Activated naive CD8-positive, alpha-beta T cell treated with anti-CD3 and anti-CD28 coated beads, Interleukin-2, amount 50 U/mL, for 24 hours (primary cell): Measurements from ENCODE around the gene EFHD2.

Experiments used
- ATAC-seq: fragments of 150-1000 bp; cut with Tn5 transposase; one replicate; pipeline ENCODE4 v1.10.0; 2021
- DNase-seq: peaks from one replicate; pipeline ENCODE4 v3.0.0; 2021
- H3K27ac Mint-ChIP-seq: one replicate; pipeline ENCODE4 v1.8.0; 2021; ENCODE audit warnings: mild to moderate bottlenecking, mixed read lengths
- H3K27me3 Mint-ChIP-seq: one replicate; pipeline ENCODE4 v1.8.0; 2021; ENCODE audit warnings: mixed read lengths
- H3K36me3 Mint-ChIP-seq: one replicate; pipeline ENCODE4 v1.8.0; 2021; ENCODE audit warnings: low read depth, mixed read lengths
- H3K4me1 Mint-ChIP-seq: one replicate; pipeline ENCODE4 v1.8.0; 2021; ENCODE audit warnings: mixed read lengths
- H3K4me3 Mint-ChIP-seq: one replicate; pipeline ENCODE4 v1.8.0; 2021; ENCODE audit warnings: mild to moderate bottlenecking, moderate library complexity, mixed read lengths
- H3K9me3 Mint-ChIP-seq: one replicate; pipeline ENCODE4 v1.8.0; 2021; ENCODE audit warnings: mixed read lengths

The EFHD2 gene

GRCh38 chr1:15401391-15402055 lies 8.2 kb upstream of the EFHD2 start:
- H3K27ac Mint-ChIP-seq: no peak overlapping the region
- peaks cover 8% of the 10 kb centered on the region for H3K9me3 Mint-ChIP-seq
- ATAC-seq (no peak), DNase-seq (no peak)
- H3K4me3 Mint-ChIP-seq: no peak overlapping the region
- H3K36me3 Mint-ChIP-seq: no peaks in the 10 kb centered on the region
- no peaks in the 10 kb centered on the region for H3K4me1 Mint-ChIP-seq
- H3K27me3 Mint-ChIP-seq: no peaks in the 10 kb centered on the region

GRCh38 chr1:15402809-15403450 lies 6.8 kb upstream of the EFHD2 start:
- no peak overlapping the region for H3K27ac Mint-ChIP-seq
- no peak for ATAC-seq

GRCh38 chr1:15403962-15404580 lies 5.6 kb upstream of the EFHD2 start:
- no peak overlapping the region for H3K27ac Mint-ChIP-seq
- H3K27me3 Mint-ChIP-seq: peaks cover 12% of the 10 kb centered on the region
- no peak overlapping the region for H3K4me3 Mint-ChIP-seq
- ATAC-seq: no peak
- peaks cover 11% of the 10 kb centered on the region for H3K4me1 Mint-ChIP-seq
- DNase-seq: no peak
- peaks cover 8% of the 10 kb centered on the region for H3K9me3 Mint-ChIP-seq
- H3K36me3 Mint-ChIP-seq: no peaks in the 10 kb centered on the region

More at GRCh38 chr1:15402809-15403450, 6.8 kb upstream of the EFHD2 start:
- H3K4me3 Mint-ChIP-seq: no peak overlapping the region
- peaks cover 7% of the 10 kb centered on the region for H3K4me1 Mint-ChIP-seq
- DNase-seq: no peak
- H3K27me3 Mint-ChIP-seq: peaks cover 9% of the 10 kb centered on the region
- H3K36me3 Mint-ChIP-seq: no peaks in the 10 kb centered on the region
- peaks cover 8% of the 10 kb centered on the region for H3K9me3 Mint-ChIP-seq

- DNase-seq (no peak), ATAC-seq (no peak)
- H3K4me3 Mint-ChIP-seq: no peak overlapping the region
- H3K9me3 Mint-ChIP-seq: no peaks in the 10 kb centered on the region
- no peak overlapping the region for H3K27ac Mint-ChIP-seq
- H3K4me1 Mint-ChIP-seq: peaks cover 12% of the 10 kb centered on the region
- H3K27me3 Mint-ChIP-seq: peaks cover 12% of the 10 kb centered on the region
- no peaks in the 10 kb centered on the region for H3K36me3 Mint-ChIP-seq
These were observed 4.4 kb upstream of the EFHD2 start for GRCh38 chr1:15405106-15405850.

GRCh38 chr1:15406614-15407559 lies 2.8 kb upstream of the EFHD2 start:
- no peak overlapping the region for H3K4me3 Mint-ChIP-seq
- H3K4me1 Mint-ChIP-seq: peaks cover 20% of the 10 kb centered on the region
- peaks cover 1% of the 10 kb centered on the region for H3K36me3 Mint-ChIP-seq
- no peaks in the 10 kb centered on the region for H3K9me3 Mint-ChIP-seq
- peaks cover 12% of the 10 kb centered on the region for H3K27me3 Mint-ChIP-seq
- no peak for DNase-seq
- H3K27ac Mint-ChIP-seq: no peak overlapping the region
- no peak for ATAC-seq

GRCh38 chr1:15407580-15407979 lies 2.1 kb upstream of the EFHD2 start:
- H3K36me3 Mint-ChIP-seq: peaks cover 7% of the 10 kb centered on the region
- ATAC-seq: no peak
- peaks cover 12% of the 10 kb centered on the region for H3K27me3 Mint-ChIP-seq
- H3K27ac Mint-ChIP-seq: no peak overlapping the region
- H3K4me1 Mint-ChIP-seq: peaks cover 27% of the 10 kb centered on the region
- H3K4me3 Mint-ChIP-seq: no peak overlapping the region
- no peaks in the 10 kb centered on the region for H3K9me3 Mint-ChIP-seq
- DNase-seq: no peak

- Mint-ChIP-seq H3K27me3 (peaks cover 12% of the 10 kb centered on the region), H3K4me1 (peaks cover 36% of the 10 kb centered on the region), H3K36me3 (peaks cover 8% of the 10 kb centered on the region), H3K9me3 (no peaks in the 10 kb centered on the region), H3K27ac (peak overlapping the region; percentile 67), H3K4me3 (peak overlapping the region; percentile 91)
- no peak for ATAC-seq
- DNase-seq: no peak
These were observed 749 bp upstream of the EFHD2 start for GRCh38 chr1:15408890-15409387.

- H3K4me1 Mint-ChIP-seq: peaks cover 48% of the 10 kb centered on the region
- no peak for ATAC-seq
- peak; percentile 34 for DNase-seq
- H3K27me3 Mint-ChIP-seq: peaks cover 12% of the 10 kb centered on the region
- H3K4me3 Mint-ChIP-seq: peak overlapping the region; percentile 91
- peaks cover 16% of the 10 kb centered on the region for H3K36me3 Mint-ChIP-seq
- no peaks in the 10 kb centered on the region for H3K9me3 Mint-ChIP-seq
- peak overlapping the region; percentile 82 for H3K27ac Mint-ChIP-seq
These were observed 665 bp downstream of the EFHD2 start for GRCh38 chr1:15410223-15410883.

GRCh38 chr1:15410884-15411245 lies 1.2 kb downstream of the EFHD2 start:
- DNase-seq: no peak
- no peak for ATAC-seq
- Mint-ChIP-seq H3K27me3 (peaks cover 12% of the 10 kb centered on the region), H3K27ac (peak overlapping the region; percentile 82), H3K4me1 (peaks cover 53% of the 10 kb centered on the region), H3K4me3 (peak overlapping the region; percentile 91), H3K9me3 (no peaks in the 10 kb centered on the region), H3K36me3 (peaks cover 19% of the 10 kb centered on the region)

GRCh38 chr1:15411593-15412137 lies 2.0 kb downstream of the EFHD2 start:
- Mint-ChIP-seq H3K4me3 (peak overlapping the region; percentile 91), H3K9me3 (no peaks in the 10 kb centered on the region), H3K27ac (peak overlapping the region; percentile 62), H3K36me3 (peaks cover 22% of the 10 kb centered on the region), H3K27me3 (peaks cover 12% of the 10 kb centered on the region), H3K4me1 (peaks cover 60% of the 10 kb centered on the region)
- ATAC-seq (peak; percentile 24), DNase-seq (peak; percentile 51)

GRCh38 chr1:15412175-15412800 lies 2.6 kb downstream of the EFHD2 start:
- Mint-ChIP-seq H3K4me1 (peaks cover 60% of the 10 kb centered on the region), H3K36me3 (peaks cover 23% of the 10 kb centered on the region), H3K9me3 (no peaks in the 10 kb centered on the region), H3K27me3 (peaks cover 8% of the 10 kb centered on the region), H3K27ac (peak overlapping the region; percentile 62), H3K4me3 (peak overlapping the region; percentile 91)
- peak; percentile 53 for DNase-seq
- peak; percentile 73 for ATAC-seq

- Mint-ChIP-seq H3K27me3 (peaks cover 5% of the 10 kb centered on the region), H3K36me3 (peaks cover 23% of the 10 kb centered on the region), H3K27ac (no peak overlapping the region), H3K9me3 (no peaks in the 10 kb centered on the region), H3K4me3 (peak overlapping the region; percentile 91), H3K4me1 (peaks cover 65% of the 10 kb centered on the region)
- ATAC-seq (no peak), DNase-seq (no peak)
These were observed 3.2 kb downstream of the EFHD2 start for GRCh38 chr1:15412843-15413242.
